ENCODE results near the gene CCDC178.

Gene CCDC178

DNA sequence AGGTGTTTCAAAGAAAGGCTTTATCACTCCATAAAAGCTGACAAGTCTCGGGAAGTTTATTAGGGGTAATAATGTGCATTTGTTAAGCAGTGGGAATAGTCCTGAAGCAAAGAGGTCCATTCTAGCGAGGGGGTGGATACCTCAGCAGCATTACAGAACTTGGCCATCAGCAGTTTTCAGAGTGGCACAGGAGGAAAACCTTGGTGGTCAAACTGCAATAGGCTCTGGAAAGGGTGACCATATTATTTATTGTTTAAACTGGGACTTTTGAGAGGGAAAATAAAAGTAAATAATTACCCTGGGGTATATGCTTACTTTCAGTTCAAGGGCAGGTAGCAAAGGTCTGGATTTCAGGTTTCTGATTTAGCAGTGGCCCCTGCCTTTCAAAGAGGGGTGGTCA is 552.2 kb downstream of the CCDC178 start:
- in situ Hi-C loops (cut with MboI; ENCODE audit: low pct_unique_long_range_greater_than_20kb, low sequenced_read_pairs, unreplicated experiment): no loop called here
- TF ChIP-seq, protein P1, sequence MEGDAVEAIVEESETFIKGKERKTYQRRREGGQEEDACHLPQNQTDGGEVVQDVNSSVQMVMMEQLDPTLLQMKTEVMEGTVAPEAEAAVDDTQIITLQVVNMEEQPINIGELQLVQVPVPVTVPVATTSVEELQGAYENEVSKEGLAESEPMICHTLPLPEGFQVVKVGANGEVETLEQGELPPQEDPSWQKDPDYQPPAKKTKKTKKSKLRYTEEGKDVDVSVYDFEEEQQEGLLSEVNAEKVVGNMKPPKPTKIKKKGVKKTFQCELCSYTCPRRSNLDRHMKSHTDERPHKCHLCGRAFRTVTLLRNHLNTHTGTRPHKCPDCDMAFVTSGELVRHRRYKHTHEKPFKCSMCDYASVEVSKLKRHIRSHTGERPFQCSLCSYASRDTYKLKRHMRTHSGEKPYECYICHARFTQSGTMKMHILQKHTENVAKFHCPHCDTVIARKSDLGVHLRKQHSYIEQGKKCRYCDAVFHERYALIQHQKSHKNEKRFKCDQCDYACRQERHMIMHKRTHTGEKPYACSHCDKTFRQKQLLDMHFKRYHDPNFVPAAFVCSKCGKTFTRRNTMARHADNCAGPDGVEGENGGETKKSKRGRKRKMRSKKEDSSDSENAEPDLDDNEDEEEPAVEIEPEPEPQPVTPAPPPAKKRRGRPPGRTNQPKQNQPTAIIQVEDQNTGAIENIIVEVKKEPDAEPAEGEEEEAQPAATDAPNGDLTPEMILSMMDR (IDR thresholded peaks at IDR 0.05; ENCODE audit: extremely low read depth, insufficient read depth, missing control alignments): no peak
- DNase-seq (ENCODE audit: low spot score): no peak

Measured in GM13977 (cell line).